Large intestine (tissue), 3 donors: ENCODE results near the gene KLC1. TPM values are rescaled to one million over a fixed set of nuclear protein-coding genes. Genes with fewer than 3 reads are reported as not detected.

Experiments used
- DNase-seq, 2 donors: peaks; one replicate each; pipeline versions ENCODE4 v3.0.0 to v3.0.0-alpha.2; 2013
- H3K27ac ChIP-seq: one replicate; pipeline ENCODE4 v1.5.1; 2013; ENCODE audit warnings: low read length
- H3K27me3 ChIP-seq: 2 replicates; pipeline ENCODE4 v1.6.1; 2013; ENCODE audit warnings: low read length; ENCODE audit not compliant: control insufficient read depth, insufficient read depth
- H3K36me3 ChIP-seq: 2 replicates; pipeline ENCODE4 v1.6.1; 2013; ENCODE audit warnings: low read length; ENCODE audit not compliant: control insufficient read depth, insufficient read depth
- H3K4me1 ChIP-seq: one replicate; pipeline ENCODE4 v1.6.1; 2013; ENCODE audit warnings: low read length; ENCODE audit not compliant: control insufficient read depth, insufficient read depth
- H3K4me3 ChIP-seq: one replicate; pipeline ENCODE4 v1.5.1; 2013; ENCODE audit warnings: low read length
- H3K9me3 ChIP-seq: one replicate; pipeline ENCODE4 v1.6.1; 2013; ENCODE audit warnings: mild to moderate bottlenecking, low read depth, low read length, moderate library complexity; ENCODE audit not compliant: control insufficient read depth
- WGBS: methylation state at CpG from one replicate; pipeline ENCODE4 v1.1.5; 2013; ENCODE audit warnings: low lambda C conversion rate; ENCODE audit not compliant: insufficient coverage; 5-methylcytosine and 5-hydroxymethylcytosine counted together
- polyA plus RNA-seq: library from polyadenylated mRNA; unstranded; fragments of 120-200 nt; gene quantifications from one replicate; pipeline ENCODE4 v1.2.1, GENCODE V29; 2013

The KLC1 gene
- polyA plus RNA-seq, 1 donor: 115 TPM

DNA sequence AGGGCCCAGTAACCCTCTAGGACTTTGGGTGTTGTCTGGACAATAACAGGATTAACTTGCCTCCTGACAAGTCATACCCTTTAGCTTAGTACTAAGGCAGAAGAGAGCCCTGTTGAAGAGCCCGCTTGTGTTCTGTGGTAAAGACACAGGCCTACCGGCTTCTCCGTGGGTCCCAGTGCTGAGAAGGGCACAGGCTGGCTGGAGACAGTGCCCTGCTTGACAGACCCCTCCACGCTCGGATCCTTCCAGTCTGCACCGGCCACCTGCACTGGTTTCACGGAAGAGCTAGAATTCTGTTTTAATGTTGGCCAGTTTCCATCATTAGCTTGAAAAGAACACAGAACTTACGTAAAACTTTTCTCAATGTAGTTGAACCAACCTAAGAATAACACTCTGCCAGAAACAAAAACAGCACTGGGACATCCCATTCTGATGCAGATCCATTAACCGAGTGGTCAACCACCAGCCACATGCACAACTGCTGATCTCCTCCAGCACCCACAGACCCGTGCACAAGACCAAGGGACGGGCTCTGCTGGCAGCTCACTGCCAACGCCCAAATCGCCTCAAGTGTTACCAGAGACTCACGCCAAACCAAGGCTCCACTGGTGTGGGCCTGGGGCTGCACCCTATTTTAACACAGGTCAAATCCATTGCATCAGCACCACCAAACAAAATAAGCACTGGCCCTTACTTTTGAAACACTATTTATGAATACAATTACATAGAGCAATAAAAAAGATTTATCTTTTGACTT is 113.7 kb downstream of the KLC1 start:
- WGBS: no CpG with 5 or more reads among the region's 14 CpGs
- Histone ChIP-seq H3K36me3 (peaks cover 70% of the 10 kb centered on the region), H3K27ac (no peak overlapping the region), H3K27me3 (no peaks in the 10 kb centered on the region), H3K4me3 (no peak overlapping the region), H3K9me3 (no peaks in the 10 kb centered on the region), H3K4me1 (peaks cover 14% of the 10 kb centered on the region)
- no peak for DNase-seq

DNA sequence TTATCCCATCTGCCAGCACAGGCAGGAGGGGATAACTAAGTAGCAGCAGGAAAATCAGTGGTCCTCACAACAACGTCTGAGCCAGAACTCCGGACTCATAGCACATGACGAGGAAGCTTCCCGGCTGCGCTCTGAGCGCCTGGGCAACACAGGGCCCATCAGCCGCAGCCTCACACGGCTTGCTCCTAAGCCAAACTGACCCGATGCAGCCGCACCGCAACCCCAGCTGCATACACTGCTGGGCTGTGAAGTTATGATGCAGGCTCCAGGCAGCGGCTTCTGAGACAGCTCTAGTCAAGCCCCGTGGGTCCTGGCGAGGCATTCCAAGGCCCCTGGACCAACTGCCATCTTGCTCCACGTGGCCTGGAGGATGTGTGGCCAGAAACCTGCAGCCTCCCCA is 114.7 kb downstream of the KLC1 start:
- Histone ChIP-seq H3K27me3 (no peaks in the 10 kb centered on the region), H3K9me3 (no peaks in the 10 kb centered on the region), H3K4me3 (no peak overlapping the region), H3K4me1 (peaks cover 20% of the 10 kb centered on the region), H3K27ac (no peak overlapping the region), H3K36me3 (peaks cover 61% of the 10 kb centered on the region)
- DNase-seq: no peak
- no CpG with 5 or more reads among the region's 15 CpGs for WGBS

DNA sequence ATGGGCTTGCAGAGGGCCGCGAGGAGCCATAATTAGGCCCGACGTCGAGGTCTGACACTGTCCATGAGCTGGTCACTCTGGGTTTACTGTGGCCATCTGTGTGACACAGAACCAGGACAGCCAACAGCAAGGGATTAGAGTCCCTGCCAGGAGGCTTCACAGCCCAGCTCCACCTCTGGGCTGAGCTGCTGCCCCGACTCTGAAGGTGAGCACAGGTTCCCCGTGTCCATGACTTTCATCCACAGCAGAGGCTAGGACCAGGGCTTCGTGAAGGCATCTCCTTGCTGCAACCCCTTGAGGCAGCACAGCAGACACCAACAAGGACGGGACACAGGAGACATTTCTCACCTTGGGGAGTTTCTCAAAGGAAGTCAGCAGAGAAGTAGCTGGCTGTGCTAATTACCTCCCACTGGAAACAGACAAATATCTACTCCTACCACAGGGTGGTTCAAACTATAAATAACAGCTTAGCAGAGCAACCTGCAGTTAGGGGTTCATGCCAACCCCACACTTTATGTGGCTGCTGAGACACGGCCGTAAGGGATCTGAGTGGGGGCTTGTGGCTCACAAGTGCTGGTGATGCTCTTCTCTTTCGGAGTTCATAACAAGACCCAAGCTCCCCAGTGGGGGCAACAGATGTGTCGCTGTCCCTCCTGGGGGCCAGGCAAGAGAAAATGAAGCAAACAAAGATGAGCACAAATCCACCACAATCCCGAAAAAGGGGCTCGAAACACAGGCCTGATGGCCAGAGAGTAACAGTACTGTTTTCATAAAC is 115.8 kb downstream of the KLC1 start:
- H3K27ac ChIP-seq: no peak overlapping the region
- H3K9me3 ChIP-seq: no peaks in the 10 kb centered on the region
- H3K27me3 ChIP-seq: no peaks in the 10 kb centered on the region
- H3K4me3 ChIP-seq: no peak overlapping the region
- H3K36me3 ChIP-seq: peaks cover 55% of the 10 kb centered on the region
- DNase-seq: no peak
- peaks cover 20% of the 10 kb centered on the region for H3K4me1 ChIP-seq
- WGBS: no CpG with 5 or more reads among the region's 15 CpGs

DNA sequence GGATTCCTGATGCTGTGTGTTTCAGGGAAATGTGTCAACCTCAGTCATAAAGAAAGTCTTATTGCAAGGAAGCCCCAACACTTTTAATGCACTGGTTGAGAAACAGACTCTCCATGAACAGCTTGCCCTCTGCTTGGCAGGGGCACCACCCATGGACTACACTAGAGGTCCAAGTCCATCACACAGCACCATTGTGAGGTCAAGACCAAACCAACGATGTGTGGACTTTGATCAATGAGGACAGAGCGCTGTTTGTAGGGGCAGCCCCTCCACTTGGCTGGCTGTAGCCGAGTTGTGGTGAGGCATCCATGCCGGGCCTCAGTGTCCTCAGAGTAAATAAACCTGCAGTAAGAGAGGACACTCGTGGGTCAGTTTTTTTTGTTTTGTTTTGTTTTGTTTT is 116.4 kb downstream of the KLC1 start:
- Histone ChIP-seq H3K27ac (no peak overlapping the region), H3K9me3 (no peaks in the 10 kb centered on the region), H3K4me3 (no peak overlapping the region), H3K4me1 (peaks cover 20% of the 10 kb centered on the region), H3K36me3 (peaks cover 49% of the 10 kb centered on the region), H3K27me3 (no peaks in the 10 kb centered on the region)
- DNase-seq: peak; percentile 29 to 76
- WGBS: no CpG with 5 or more reads among the region's 5 CpGs

DNA sequence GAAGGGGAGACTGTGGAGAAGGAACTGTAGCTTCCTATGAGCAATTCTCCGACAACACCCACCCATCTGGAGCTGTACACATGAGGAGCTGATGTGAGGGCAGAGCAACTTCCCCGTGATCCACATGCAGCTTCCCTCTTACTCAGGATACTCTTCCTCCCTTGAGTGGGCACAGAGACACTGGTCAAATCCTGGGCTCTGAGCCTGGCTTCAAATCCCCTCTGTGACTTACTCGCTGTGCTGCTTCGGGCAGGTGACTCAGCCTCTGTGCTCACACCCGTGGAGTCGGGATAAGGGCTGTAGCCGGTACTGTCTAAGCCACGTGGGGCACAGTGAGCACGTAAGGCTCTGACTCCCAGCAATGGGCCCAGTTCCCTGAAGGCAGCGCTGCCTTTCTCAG is 117.7 kb downstream of the KLC1 start:
- WGBS: no CpG with 5 or more reads among the region's 10 CpGs
- Histone ChIP-seq H3K27ac (peak overlapping the region; percentile 13), H3K36me3 (peaks cover 42% of the 10 kb centered on the region), H3K9me3 (no peaks in the 10 kb centered on the region), H3K27me3 (no peaks in the 10 kb centered on the region), H3K4me1 (peaks cover 20% of the 10 kb centered on the region), H3K4me3 (no peak overlapping the region)
- DNase-seq: no peak

DNA sequence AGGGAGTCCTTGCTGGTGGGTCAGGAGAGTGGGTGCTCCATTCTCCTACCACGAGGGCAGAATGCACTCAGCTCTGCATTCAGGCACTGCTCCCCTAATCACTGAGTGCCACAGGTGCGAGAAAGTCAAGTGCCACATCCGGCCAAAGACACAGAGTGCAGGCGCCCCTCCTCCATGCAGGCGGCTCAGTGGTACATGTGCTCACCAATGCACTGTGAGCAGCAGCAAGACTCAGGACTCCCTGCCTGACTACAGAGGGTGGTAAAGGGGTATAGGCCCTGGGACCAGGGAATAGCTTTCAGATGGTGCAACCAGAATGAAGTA is 119.5 kb downstream of the KLC1 start:
- no peak overlapping the region for H3K4me3 ChIP-seq
- H3K27ac ChIP-seq: peak overlapping the region; percentile 48
- H3K9me3 ChIP-seq: no peaks in the 10 kb centered on the region
- H3K4me1 ChIP-seq: peaks cover 20% of the 10 kb centered on the region
- DNase-seq: no peak
- peaks cover 37% of the 10 kb centered on the region for H3K36me3 ChIP-seq
- no CpG with 5 or more reads among the region's 5 CpGs for WGBS
- H3K27me3 ChIP-seq: no peaks in the 10 kb centered on the region

DNA sequence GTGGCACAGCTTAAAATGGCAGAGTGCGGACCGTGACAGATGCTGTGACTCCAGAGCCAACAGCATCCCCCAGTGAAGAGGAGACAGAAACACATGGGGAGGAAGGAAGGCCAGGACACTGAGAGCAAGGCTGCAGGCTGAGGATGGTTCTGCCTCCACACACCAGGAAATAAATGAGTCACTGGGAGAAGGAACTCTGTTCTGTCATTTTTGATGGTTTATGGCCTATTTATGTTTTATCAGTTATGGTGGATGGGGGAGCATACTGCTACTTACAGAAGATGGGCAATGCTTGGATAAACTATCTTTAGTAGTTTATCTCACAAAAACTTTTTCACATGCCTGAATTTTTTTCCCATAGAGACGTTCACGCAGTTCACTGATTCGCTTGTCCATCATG is 120.4 kb downstream of the KLC1 start:
- Histone ChIP-seq H3K4me3 (no peak overlapping the region), H3K4me1 (peaks cover 17% of the 10 kb centered on the region), H3K36me3 (peaks cover 30% of the 10 kb centered on the region), H3K27me3 (no peaks in the 10 kb centered on the region), H3K9me3 (no peaks in the 10 kb centered on the region), H3K27ac (no peak overlapping the region)
- DNase-seq: peak in 1 of 2 donors; percentile 58
- WGBS: no CpG with 5 or more reads among the region's 5 CpGs

DNA sequence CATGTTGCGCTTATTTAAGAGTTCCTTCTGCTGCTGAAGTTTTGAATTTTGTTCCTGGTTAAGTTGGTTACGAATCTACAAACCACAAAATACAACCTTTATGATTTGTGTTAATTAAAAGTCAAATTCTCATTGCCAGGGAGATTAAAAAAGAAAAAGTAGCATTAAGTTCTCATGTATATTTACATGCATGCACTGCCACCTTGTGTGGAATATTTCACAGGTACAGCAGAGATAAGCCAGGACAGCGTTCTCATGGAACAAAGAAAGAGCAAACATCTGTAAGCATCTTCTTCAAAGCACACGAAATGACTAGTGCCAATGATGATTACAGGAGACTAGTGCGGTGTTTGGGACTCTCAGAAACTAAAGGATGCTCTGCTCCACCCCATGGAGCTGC is 120.8 kb downstream of the KLC1 start:
- WGBS: no CpG with 5 or more reads among the region's 5 CpGs
- Histone ChIP-seq H3K27ac (no peak overlapping the region), H3K4me1 (peaks cover 13% of the 10 kb centered on the region), H3K4me3 (no peak overlapping the region), H3K36me3 (peaks cover 26% of the 10 kb centered on the region), H3K27me3 (no peaks in the 10 kb centered on the region), H3K9me3 (no peaks in the 10 kb centered on the region)
- DNase-seq: no peak

Other genes with a start within 250 kb of the KLC1 start
- gene MARK3, start 243.8 kb upstream of the KLC1 start, polyA plus RNA-seq: 66.0 TPM
- gene CKB, start 106.4 kb upstream of the KLC1 start, polyA plus RNA-seq: 326 TPM
- gene TRMT61A, start 100.0 kb upstream of the KLC1 start, polyA plus RNA-seq: 8.5 TPM
- 22.5 TPM for gene BAG5, start 66.6 kb upstream of the KLC1 start, polyA plus RNA-seq
- 45.6 TPM for gene COA8, start 66.3 kb upstream of the KLC1 start, polyA plus RNA-seq
- 14.7 TPM for gene XRCC3, start 86.2 kb downstream of the KLC1 start, polyA plus RNA-seq
- 60.5 TPM for gene ZFYVE21, start 86.6 kb downstream of the KLC1 start, polyA plus RNA-seq
- 29.7 TPM for gene PPP1R13B, start 218.4 kb downstream of the KLC1 start, polyA plus RNA-seq